Neutrophil (primary cell): ENCODE measurements around the gene USP27X.

Source experiments
- H3K27ac ChIP-seq: fragments of 200-600 bp; sonication (generic); 2 replicates; pipeline ENCODE4 v1.5.1; 2016; ENCODE audit warnings: mild to moderate bottlenecking, moderate library complexity
- H3K27me3 ChIP-seq: fragments of 200-600 bp; sonication (generic); 2 replicates; pipeline ENCODE4 v1.6.0; 2016; ENCODE audit warnings: mild to moderate bottlenecking
- H3K36me3 ChIP-seq: fragments of 200-600 bp; sonication (generic); 2 replicates; pipeline ENCODE4 v1.5.1; 2017
- H3K4me1 ChIP-seq, 2 experiments: fragments of 200-600 bp in 1 of 2; sonication (generic) in 1 of 2; 1 replicate in 1 of 2; 2 replicates in 1 of 2; pipeline versions ENCODE4 v1.5.1 to v1.6.1; 2013 to 2016; ENCODE audit warnings: low read depth in 1 of 2, low read length in 1 of 2, mild to moderate bottlenecking in 1 of 2, moderate library complexity in 1 of 2; ENCODE audit not compliant: control insufficient read depth in 1 of 2, insufficient read depth in 1 of 2
- H3K4me3 ChIP-seq, 2 experiments: fragments of 200-600 bp in 1 of 2; sonication (generic) in 1 of 2; 1 replicate in 1 of 2; 2 replicates in 1 of 2; pipeline ENCODE4 v1.5.1; 2013 to 2016; ENCODE audit warnings: low read depth in 1 of 2, low read length in 1 of 2, mild to moderate bottlenecking in 1 of 2, moderate library complexity in 1 of 2
- H3K9me3 ChIP-seq: fragments of 200-600 bp; sonication (generic); 2 replicates; pipeline ENCODE4 v1.5.1; 2016
- TF ChIP-seq, protein P1 (sequence below): fragments of 200-600 bp; sonication (generic); IDR thresholded peaks from 2 replicates; pipeline ENCODE4 v1.5.1; 2016; ENCODE audit warnings: antibody characterized with exemption

The USP27X gene

DNA sequence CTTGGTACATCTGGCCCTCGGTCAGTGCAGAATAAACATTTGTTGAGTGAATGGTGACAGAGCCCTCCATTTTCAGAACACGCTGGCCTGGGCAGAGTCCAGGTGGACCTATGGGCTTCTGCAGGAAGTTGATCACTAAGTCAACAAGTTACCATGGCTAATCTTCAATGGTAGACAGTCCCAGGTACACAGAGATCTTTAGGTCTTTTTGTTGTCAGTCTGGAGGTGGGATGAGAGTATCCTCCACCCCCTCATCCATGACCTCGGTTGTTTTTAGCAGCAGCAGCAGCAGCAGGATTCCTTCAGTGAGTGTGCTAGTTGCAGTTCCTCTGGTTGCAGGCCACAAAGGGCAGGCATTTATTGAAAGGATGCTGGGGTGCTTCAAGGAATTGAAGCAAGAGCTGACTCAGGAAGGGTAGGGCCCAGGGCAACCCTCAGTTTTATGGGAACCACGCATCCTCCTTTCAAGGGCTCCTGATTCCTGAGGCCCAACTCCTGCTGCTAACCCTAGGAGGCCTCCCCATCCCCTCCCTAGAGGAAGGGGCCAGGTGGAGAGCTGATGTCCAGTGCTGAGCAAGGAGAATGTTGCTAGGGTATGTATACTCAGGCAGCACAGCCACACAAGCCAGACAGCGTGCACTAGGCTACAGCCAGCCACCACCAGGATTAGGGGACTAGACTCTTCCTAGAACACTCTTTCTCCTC is 1.7 kb upstream of the USP27X start:
- Histone ChIP-seq H3K4me3 (no peak overlapping the region), H3K36me3 (no peaks in the 10 kb centered on the region), H3K4me1 (no peaks in the 10 kb centered on the region), H3K9me3 (no peaks in the 10 kb centered on the region), H3K27me3 (peaks cover 10% of the 10 kb centered on the region), H3K27ac (no peak overlapping the region)
- TF ChIP-seq, protein P1, sequence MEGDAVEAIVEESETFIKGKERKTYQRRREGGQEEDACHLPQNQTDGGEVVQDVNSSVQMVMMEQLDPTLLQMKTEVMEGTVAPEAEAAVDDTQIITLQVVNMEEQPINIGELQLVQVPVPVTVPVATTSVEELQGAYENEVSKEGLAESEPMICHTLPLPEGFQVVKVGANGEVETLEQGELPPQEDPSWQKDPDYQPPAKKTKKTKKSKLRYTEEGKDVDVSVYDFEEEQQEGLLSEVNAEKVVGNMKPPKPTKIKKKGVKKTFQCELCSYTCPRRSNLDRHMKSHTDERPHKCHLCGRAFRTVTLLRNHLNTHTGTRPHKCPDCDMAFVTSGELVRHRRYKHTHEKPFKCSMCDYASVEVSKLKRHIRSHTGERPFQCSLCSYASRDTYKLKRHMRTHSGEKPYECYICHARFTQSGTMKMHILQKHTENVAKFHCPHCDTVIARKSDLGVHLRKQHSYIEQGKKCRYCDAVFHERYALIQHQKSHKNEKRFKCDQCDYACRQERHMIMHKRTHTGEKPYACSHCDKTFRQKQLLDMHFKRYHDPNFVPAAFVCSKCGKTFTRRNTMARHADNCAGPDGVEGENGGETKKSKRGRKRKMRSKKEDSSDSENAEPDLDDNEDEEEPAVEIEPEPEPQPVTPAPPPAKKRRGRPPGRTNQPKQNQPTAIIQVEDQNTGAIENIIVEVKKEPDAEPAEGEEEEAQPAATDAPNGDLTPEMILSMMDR: no peak

DNA sequence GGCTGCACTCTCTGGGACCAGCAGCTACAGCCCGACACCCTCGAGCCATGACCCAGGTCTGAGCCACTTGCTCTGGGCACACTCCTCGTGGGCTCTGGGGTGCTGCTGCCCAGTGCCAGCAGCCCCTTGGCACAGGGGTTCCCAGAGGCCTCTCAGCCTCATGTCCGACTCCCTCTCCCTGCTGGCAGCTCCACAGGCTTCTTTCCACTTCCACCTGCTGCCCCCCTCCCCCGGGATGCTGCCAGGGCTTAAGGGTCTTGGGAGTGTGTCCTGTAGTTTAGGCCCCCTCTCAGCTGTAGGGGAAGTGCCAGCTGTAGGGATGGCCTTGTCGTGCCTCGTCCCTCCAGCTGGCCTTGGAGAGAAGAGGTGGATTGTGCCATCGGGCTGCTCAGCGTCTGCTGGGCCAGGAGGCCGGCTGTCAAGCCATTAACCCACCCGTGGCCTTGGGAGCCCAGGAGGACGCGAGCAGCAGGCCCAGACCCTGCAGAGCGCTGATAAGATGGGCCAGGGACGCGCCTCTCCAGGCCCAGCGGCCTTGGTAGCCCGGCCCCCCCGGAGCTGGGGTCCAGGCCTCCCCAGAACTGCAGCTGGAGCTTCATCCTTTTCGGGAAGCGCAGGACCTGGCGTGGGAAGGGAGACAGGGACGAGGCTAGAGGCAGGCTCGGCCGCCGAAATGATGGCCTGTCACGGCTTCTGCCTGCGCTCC is 1.0 kb upstream of the USP27X start:
- peaks cover 10% of the 10 kb centered on the region for H3K27me3 ChIP-seq
- H3K9me3 ChIP-seq: no peaks in the 10 kb centered on the region
- H3K4me1 ChIP-seq: no peaks in the 10 kb centered on the region
- peak overlapping the region; percentile 58 to 65 for H3K4me3 ChIP-seq
- no peak overlapping the region for H3K27ac ChIP-seq
- H3K36me3 ChIP-seq: no peaks in the 10 kb centered on the region
- TF ChIP-seq, protein P1: no peak

DNA sequence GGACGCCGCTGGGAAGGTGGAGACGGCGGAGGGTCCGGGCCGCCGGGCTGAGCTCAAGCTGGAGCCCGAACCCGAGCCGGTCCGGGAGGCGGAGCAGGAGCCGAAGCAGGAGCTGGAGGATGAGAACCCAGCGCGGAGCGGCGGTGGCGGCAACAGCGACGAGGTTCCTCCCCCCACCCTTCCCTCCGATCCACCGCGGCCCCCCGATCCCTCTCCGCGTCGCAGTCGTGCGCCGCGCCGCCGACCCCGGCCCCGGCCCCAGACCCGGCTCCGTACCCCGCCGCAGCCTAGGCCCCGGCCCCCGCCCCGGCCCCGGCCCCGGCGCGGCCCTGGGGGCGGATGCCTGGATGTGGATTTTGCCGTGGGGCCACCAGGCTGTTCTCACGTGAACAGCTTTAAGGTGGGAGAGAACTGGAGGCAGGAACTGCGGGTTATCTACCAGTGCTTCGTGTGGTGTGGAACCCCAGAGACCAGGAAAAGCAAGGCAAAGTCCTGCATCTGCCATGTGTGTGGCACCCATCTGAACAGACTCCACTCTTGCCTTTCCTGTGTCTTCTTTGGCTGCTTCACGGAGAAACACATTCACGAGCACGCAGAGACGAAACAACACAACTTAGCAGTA is 483 bp downstream of the USP27X start:
- TF ChIP-seq, protein P1: no peak
- Histone ChIP-seq H3K27ac (no peak overlapping the region), H3K27me3 (peaks cover 10% of the 10 kb centered on the region), H3K36me3 (no peaks in the 10 kb centered on the region), H3K9me3 (no peaks in the 10 kb centered on the region), H3K4me1 (no peaks in the 10 kb centered on the region), H3K4me3 (peak overlapping the region; percentile 58 to 65)

DNA sequence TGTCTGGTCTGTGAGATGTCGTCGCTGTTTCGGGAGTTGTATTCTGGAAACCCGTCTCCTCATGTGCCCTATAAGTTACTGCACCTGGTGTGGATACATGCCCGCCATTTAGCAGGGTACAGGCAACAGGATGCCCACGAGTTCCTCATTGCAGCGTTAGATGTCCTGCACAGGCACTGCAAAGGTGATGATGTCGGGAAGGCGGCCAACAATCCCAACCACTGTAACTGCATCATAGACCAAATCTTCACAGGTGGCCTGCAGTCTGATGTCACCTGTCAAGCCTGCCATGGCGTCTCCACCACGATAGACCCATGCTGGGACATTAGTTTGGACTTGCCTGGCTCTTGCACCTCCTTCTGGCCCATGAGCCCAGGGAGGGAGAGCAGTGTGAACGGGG is 1.4 kb downstream of the USP27X start:
- Histone ChIP-seq H3K4me1 (no peaks in the 10 kb centered on the region), H3K4me3 (no peak overlapping the region)
- TF ChIP-seq, protein P1: no peak

DNA sequence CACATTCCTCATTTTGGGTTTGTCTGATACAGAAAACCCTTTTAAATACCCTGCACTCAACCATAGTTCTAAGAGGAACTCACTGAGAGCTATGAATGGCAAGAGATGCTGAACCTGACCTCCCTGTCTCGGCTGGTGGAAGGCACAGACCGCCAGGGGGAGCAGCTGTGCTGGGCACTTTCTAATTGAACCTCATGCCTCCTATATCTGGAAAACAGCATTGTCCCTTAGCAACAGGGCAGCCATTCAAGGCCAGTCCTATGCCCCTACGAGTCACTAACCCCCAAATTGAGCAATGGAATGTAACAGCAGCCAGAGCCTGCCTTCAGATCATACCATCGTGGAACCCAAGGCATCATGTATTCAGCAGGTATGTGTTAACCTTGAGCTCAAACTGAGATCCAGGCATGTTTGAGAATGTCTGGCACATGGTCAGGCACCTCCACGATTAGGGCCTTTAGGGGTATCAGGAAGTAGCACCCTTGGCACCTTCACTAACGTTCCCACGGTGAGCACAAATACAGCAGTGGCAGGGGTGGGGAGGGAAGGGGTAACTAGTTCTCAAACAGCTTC is 5.1 kb downstream of the USP27X start:
- Histone ChIP-seq H3K36me3 (no peaks in the 10 kb centered on the region), H3K27ac (no peak overlapping the region), H3K27me3 (peaks cover 10% of the 10 kb centered on the region), H3K4me1 (no peaks in the 10 kb centered on the region), H3K9me3 (no peaks in the 10 kb centered on the region), H3K4me3 (no peak overlapping the region)
- TF ChIP-seq, protein P1: peak; percentile 22

More for the DNA sequence above, 1.4 kb downstream of the USP27X start:
- Histone ChIP-seq H3K27ac (no peak overlapping the region), H3K36me3 (no peaks in the 10 kb centered on the region), H3K27me3 (peaks cover 10% of the 10 kb centered on the region), H3K9me3 (no peaks in the 10 kb centered on the region)
